Activated naive CD4-positive, alpha-beta T cell treated with anti-CD3 and anti-CD28 coated beads, Interleukin-2, amount 50 U/mL, for 24 hours (primary cell): ENCODE data around the gene SLC2A9.

Experiments
- H3K27ac Mint-ChIP-seq: one replicate; pipeline ENCODE4 v1.8.0; 2021; ENCODE audit warnings: mild to moderate bottlenecking, mixed read lengths
- H3K27me3 Mint-ChIP-seq: one replicate; pipeline ENCODE4 v1.8.0; 2021; ENCODE audit warnings: mixed read lengths
- H3K36me3 Mint-ChIP-seq: one replicate; pipeline ENCODE4 v1.8.0; 2021; ENCODE audit warnings: mixed read lengths
- H3K4me1 Mint-ChIP-seq: one replicate; pipeline ENCODE4 v1.8.0; 2021; ENCODE audit warnings: mixed read lengths
- H3K4me3 Mint-ChIP-seq: one replicate; pipeline ENCODE4 v1.8.0; 2021; ENCODE audit warnings: mild to moderate bottlenecking, mixed read lengths
- H3K9me3 Mint-ChIP-seq: one replicate; pipeline ENCODE4 v1.8.0; 2021; ENCODE audit warnings: mixed read lengths

SLC2A9 gene

GRCh38 chr4:9976781-9977180, 44.5 kb downstream of the SLC2A9 start:
- Mint-ChIP-seq H3K27me3 (no peaks in the 10 kb centered on the region), H3K36me3 (peaks cover 18% of the 10 kb centered on the region), H3K9me3 (peaks cover 15% of the 10 kb centered on the region), H3K27ac (no peak overlapping the region), H3K4me1 (no peaks in the 10 kb centered on the region), H3K4me3 (no peak overlapping the region)

- no peaks in the 10 kb centered on the region for H3K4me1 Mint-ChIP-seq
- peaks cover 15% of the 10 kb centered on the region for H3K9me3 Mint-ChIP-seq
- no peak overlapping the region for H3K27ac Mint-ChIP-seq
- H3K27me3 Mint-ChIP-seq: no peaks in the 10 kb centered on the region
- peaks cover 22% of the 10 kb centered on the region for H3K36me3 Mint-ChIP-seq
- H3K4me3 Mint-ChIP-seq: no peak overlapping the region
Measured at GRCh38 chr4:9976293-9976692, 45.0 kb downstream of the SLC2A9 start.

- no peaks in the 10 kb centered on the region for H3K4me1 Mint-ChIP-seq
- no peak overlapping the region for H3K27ac Mint-ChIP-seq
- no peak overlapping the region for H3K4me3 Mint-ChIP-seq
- H3K27me3 Mint-ChIP-seq: no peaks in the 10 kb centered on the region
- H3K36me3 Mint-ChIP-seq: peaks cover 24% of the 10 kb centered on the region
- H3K9me3 Mint-ChIP-seq: peaks cover 15% of the 10 kb centered on the region
Measured at GRCh38 chr4:9971711-9972110, 49.6 kb downstream of the SLC2A9 start.

GRCh38 chr4:9970399-9971011, 50.8 kb downstream of the SLC2A9 start:
- H3K36me3 Mint-ChIP-seq: peaks cover 24% of the 10 kb centered on the region
- peaks cover 15% of the 10 kb centered on the region for H3K9me3 Mint-ChIP-seq
- no peak overlapping the region for H3K4me3 Mint-ChIP-seq
- no peaks in the 10 kb centered on the region for H3K4me1 Mint-ChIP-seq
- no peaks in the 10 kb centered on the region for H3K27me3 Mint-ChIP-seq
- H3K27ac Mint-ChIP-seq: no peak overlapping the region

GRCh38 chr4:9969526-9970398, 51.5 kb downstream of the SLC2A9 start:
- H3K4me3 Mint-ChIP-seq: no peak overlapping the region
- peaks cover 20% of the 10 kb centered on the region for H3K36me3 Mint-ChIP-seq
- H3K27ac Mint-ChIP-seq: no peak overlapping the region
- H3K27me3 Mint-ChIP-seq: no peaks in the 10 kb centered on the region
- H3K4me1 Mint-ChIP-seq: no peaks in the 10 kb centered on the region
- peaks cover 15% of the 10 kb centered on the region for H3K9me3 Mint-ChIP-seq

- Mint-ChIP-seq H3K27ac (no peak overlapping the region), H3K9me3 (peaks cover 15% of the 10 kb centered on the region), H3K4me1 (no peaks in the 10 kb centered on the region), H3K27me3 (no peaks in the 10 kb centered on the region), H3K4me3 (no peak overlapping the region), H3K36me3 (peaks cover 20% of the 10 kb centered on the region)
Measured at GRCh38 chr4:9968472-9968871, 52.8 kb downstream of the SLC2A9 start.

- Mint-ChIP-seq H3K4me1 (no peaks in the 10 kb centered on the region), H3K36me3 (peaks cover 3% of the 10 kb centered on the region), H3K4me3 (no peak overlapping the region), H3K27me3 (no peaks in the 10 kb centered on the region), H3K27ac (no peak overlapping the region), H3K9me3 (no peaks in the 10 kb centered on the region)
Measured at GRCh38 chr4:9964879-9965278, 56.4 kb downstream of the SLC2A9 start.

- Mint-ChIP-seq H3K4me1 (no peaks in the 10 kb centered on the region), H3K9me3 (no peaks in the 10 kb centered on the region), H3K27me3 (no peaks in the 10 kb centered on the region), H3K27ac (no peak overlapping the region), H3K4me3 (no peak overlapping the region), H3K36me3 (peaks cover 6% of the 10 kb centered on the region)
Measured at GRCh38 chr4:9963328-9963727, 58.0 kb downstream of the SLC2A9 start.

GRCh38 chr4:9962611-9963314, 58.5 kb downstream of the SLC2A9 start:
- no peaks in the 10 kb centered on the region for H3K27me3 Mint-ChIP-seq
- H3K36me3 Mint-ChIP-seq: peaks cover 8% of the 10 kb centered on the region
- no peaks in the 10 kb centered on the region for H3K9me3 Mint-ChIP-seq
- no peak overlapping the region for H3K4me3 Mint-ChIP-seq
- H3K4me1 Mint-ChIP-seq: no peaks in the 10 kb centered on the region
- H3K27ac Mint-ChIP-seq: no peak overlapping the region

GRCh38 chr4:9954468-9954867, 66.8 kb downstream of the SLC2A9 start:
- H3K27me3 Mint-ChIP-seq: no peaks in the 10 kb centered on the region
- H3K4me3 Mint-ChIP-seq: no peak overlapping the region
- peaks cover 9% of the 10 kb centered on the region for H3K36me3 Mint-ChIP-seq
- no peaks in the 10 kb centered on the region for H3K4me1 Mint-ChIP-seq
- H3K27ac Mint-ChIP-seq: no peak overlapping the region
- H3K9me3 Mint-ChIP-seq: no peaks in the 10 kb centered on the region

GRCh38 chr4:9953089-9953488, 68.2 kb downstream of the SLC2A9 start:
- H3K27ac Mint-ChIP-seq: no peak overlapping the region
- peaks cover 1% of the 10 kb centered on the region for H3K36me3 Mint-ChIP-seq
- no peaks in the 10 kb centered on the region for H3K27me3 Mint-ChIP-seq
- H3K4me1 Mint-ChIP-seq: no peaks in the 10 kb centered on the region
- no peak overlapping the region for H3K4me3 Mint-ChIP-seq
- no peaks in the 10 kb centered on the region for H3K9me3 Mint-ChIP-seq

GRCh38 chr4:9952415-9952950, 68.8 kb downstream of the SLC2A9 start:
- Mint-ChIP-seq H3K27me3 (no peaks in the 10 kb centered on the region), H3K9me3 (no peaks in the 10 kb centered on the region), H3K4me3 (no peak overlapping the region), H3K36me3 (peaks cover 1% of the 10 kb centered on the region), H3K4me1 (no peaks in the 10 kb centered on the region), H3K27ac (no peak overlapping the region)

- no peaks in the 10 kb centered on the region for H3K27me3 Mint-ChIP-seq
- no peak overlapping the region for H3K27ac Mint-ChIP-seq
- H3K4me3 Mint-ChIP-seq: no peak overlapping the region
- H3K4me1 Mint-ChIP-seq: no peaks in the 10 kb centered on the region
- no peaks in the 10 kb centered on the region for H3K36me3 Mint-ChIP-seq
- H3K9me3 Mint-ChIP-seq: no peaks in the 10 kb centered on the region
Measured at GRCh38 chr4:9949573-9949972, 71.7 kb downstream of the SLC2A9 start.

- no peaks in the 10 kb centered on the region for H3K27me3 Mint-ChIP-seq
- no peaks in the 10 kb centered on the region for H3K36me3 Mint-ChIP-seq
- H3K27ac Mint-ChIP-seq: no peak overlapping the region
- no peaks in the 10 kb centered on the region for H3K4me1 Mint-ChIP-seq
- H3K4me3 Mint-ChIP-seq: no peak overlapping the region
- H3K9me3 Mint-ChIP-seq: no peaks in the 10 kb centered on the region
Measured at GRCh38 chr4:9947168-9948062, 73.9 kb downstream of the SLC2A9 start.

GRCh38 chr4:9946170-9946569, 75.1 kb downstream of the SLC2A9 start:
- Mint-ChIP-seq H3K4me1 (no peaks in the 10 kb centered on the region), H3K4me3 (no peak overlapping the region), H3K27me3 (no peaks in the 10 kb centered on the region), H3K36me3 (no peaks in the 10 kb centered on the region), H3K9me3 (no peaks in the 10 kb centered on the region), H3K27ac (no peak overlapping the region)
